Heart left ventricle (tissue), 16 donors: ENCODE data around the gene ENGASE. TPM values are rescaled to one million over a fixed set of nuclear protein-coding genes. Genes with fewer than 3 reads are reported as not detected.

Source experiments
- ATAC-seq, 4 donors: fragments of 200-7000 bp; cut with Tn5 transposase; one replicate each; pipeline ENCODE4 v1.9.1; 2020 to 2022; ENCODE audit warnings: moderate library complexity in 4 of 4, mild to moderate bottlenecking in 3 of 4, moderate number of reproducible peaks in 1 of 4
- DNase-seq, 5 donors: peaks; one replicate each; pipeline ENCODE4 v3.0.0-alpha.2; 2020
- H3K27ac ChIP-seq, 12 donors: fragments of 200-600 bp; sonication (generic) in 4 of 12; one replicate each; pipeline versions ENCODE4 v1.5.0 to v1.8.0; 2016 to 2022; ENCODE audit warnings: mild to moderate bottlenecking in 2 of 12
- H3K27me3 ChIP-seq, 9 donors: fragments of 200-600 bp; sonication (generic) in 2 of 9; one replicate each; pipeline versions ENCODE4 v1.5.1 to v1.8.0; 2016 to 2022; ENCODE audit warnings: mild to moderate bottlenecking in 3 of 9
- H3K36me3 ChIP-seq, 9 donors: fragments of 200-600 bp; sonication (generic) in 2 of 9; one replicate each; pipeline versions ENCODE4 v1.5.0 to v1.8.0; 2018 to 2022; ENCODE audit warnings: mild to moderate bottlenecking in 2 of 9
- H3K4me1 ChIP-seq, 12 donors: fragments of 200-600 bp; sonication (generic) in 4 of 12; one replicate each; pipeline versions ENCODE4 v1.5.0 to v1.8.0; 2016 to 2022; ENCODE audit warnings: mild to moderate bottlenecking in 3 of 12
- H3K4me3 ChIP-seq, 12 donors: fragments of 200-600 bp; sonication (generic) in 4 of 12; one replicate each; pipeline versions ENCODE4 v1.5.0 to v1.8.0; 2017 to 2022; ENCODE audit warnings: mild to moderate bottlenecking in 9 of 12, moderate library complexity in 4 of 12
- H3K9me3 ChIP-seq, 12 donors: fragments of 200-600 bp; sonication (generic) in 4 of 12; one replicate each; pipeline versions ENCODE4 v1.5.0 to v1.8.0; 2016 to 2022; ENCODE audit warnings: mild to moderate bottlenecking in 1 of 12
- POLR2A ChIP-seq, 2 donors: fragments of 450-650 bp; IDR thresholded peaks; one replicate each; pipeline ENCODE4 v1.6.1; 2017; ENCODE audit warnings: antibody characterized with exemption in 2 of 2, mild to moderate bottlenecking in 2 of 2, moderate library complexity in 2 of 2
- WGBS, 4 donors: extraction: QIAGEN DNeasy Blood & Tissue Kit in 2 of 4; methylation state at CpG; one replicate each; pipeline versions ENCODE4 v1.1.5 to v1.1.7; 2013 to 2018; 5-methylcytosine and 5-hydroxymethylcytosine counted together
- intact Hi-C, 10 donors: fragments of 100-400 bp; cut with DNase I; formaldehyde crosslinking; loops; one replicate each; pipeline versions ENCODE4 v1.11.1 to v1.14.2; 2022
- polyA plus RNA-seq, 2 donors: library from polyadenylated mRNA; stranded (reverse); fragments of 200-250 nt; gene quantifications; one replicate each; pipeline ENCODE4 v1.2.3, GENCODE V29; 2013
- total RNA-seq, 9 donors: library from RNA; depleted of rRNA in 2 of 9; stranded (reverse); fragments of >200 nt in 2 of 9; fragmentation: NEBNext Ultra II Directional in 3 of 9; extraction: Animal tissue kit (Norgen Biotek cat#: 25700) in 3 of 9; gene quantifications; one replicate each; pipeline versions ENCODE4 v1.1.0 to v1.2.4, GENCODE V29; 2016 to 2023
- TF ChIP-seq, protein P1 (sequence below), 12 donors: fragments of 200-600 bp; sonication (generic) in 4 of 12; IDR thresholded peaks; one replicate each; pipeline versions ENCODE4 v1.5.0 to v1.8.0; 2018 to 2022; ENCODE audit warnings: antibody characterized with exemption in 12 of 12, mild to moderate bottlenecking in 5 of 12
- donor health status: ischemic (EF 13 %, LVEDD 7.1; RV severe dilation, severe dysfunction).
- donor health status: healthy with polysubstance abuse.
- donor health status: DM: no; HTN: yes; CAD: no.
- donor health status: DM: no; HTN: no; CAD: no.
- donor health status: ischemic (EF 25% LVEDD 6.9; RV normal size, moderate dysfunction).
- donor health status: ischemic (EF 25% LVEDD 5.7; RV mildly dilated, moderate dysfunction).
- donor health status: healthy.
- donor health status: DM: yes; HTN: yes; CAD: no.
- donor health status: ischemic (EF 35%, LVEDD 5.7; RV mildly dilated, moderate dysfunction).
- donor health status: nonischemic (EF 11% LVEDD 7.7; RV severe dilation, severe dysfunction).
- donor health status: DM: yes; HTN: yes; CAD: no.
- donor health status: PGD.
- donor health status: ischemic (EF 29% LVEDD 5.4; RV normal size, mild dysfunction).
- donor health status: nonischemic (EF 23%, LVEDD 6.1; RV moderate dilation, normal function).

ENGASE gene
- total and polyA plus RNA-seq, 11 donors: 6.2 to 42.0 (median 23.5) TPM

- intact Hi-C loops: no loop called here
Observed at GRCh38 chr17:79092567-79092966, 17.9 kb downstream of the ENGASE start.

GRCh38 chr17:79093270-79093669 lies 18.6 kb downstream of the ENGASE start:
- H3K36me3 ChIP-seq: no peaks in the 10 kb centered on the region
- intact Hi-C loops: no loop called here
- TF ChIP-seq, protein P1, sequence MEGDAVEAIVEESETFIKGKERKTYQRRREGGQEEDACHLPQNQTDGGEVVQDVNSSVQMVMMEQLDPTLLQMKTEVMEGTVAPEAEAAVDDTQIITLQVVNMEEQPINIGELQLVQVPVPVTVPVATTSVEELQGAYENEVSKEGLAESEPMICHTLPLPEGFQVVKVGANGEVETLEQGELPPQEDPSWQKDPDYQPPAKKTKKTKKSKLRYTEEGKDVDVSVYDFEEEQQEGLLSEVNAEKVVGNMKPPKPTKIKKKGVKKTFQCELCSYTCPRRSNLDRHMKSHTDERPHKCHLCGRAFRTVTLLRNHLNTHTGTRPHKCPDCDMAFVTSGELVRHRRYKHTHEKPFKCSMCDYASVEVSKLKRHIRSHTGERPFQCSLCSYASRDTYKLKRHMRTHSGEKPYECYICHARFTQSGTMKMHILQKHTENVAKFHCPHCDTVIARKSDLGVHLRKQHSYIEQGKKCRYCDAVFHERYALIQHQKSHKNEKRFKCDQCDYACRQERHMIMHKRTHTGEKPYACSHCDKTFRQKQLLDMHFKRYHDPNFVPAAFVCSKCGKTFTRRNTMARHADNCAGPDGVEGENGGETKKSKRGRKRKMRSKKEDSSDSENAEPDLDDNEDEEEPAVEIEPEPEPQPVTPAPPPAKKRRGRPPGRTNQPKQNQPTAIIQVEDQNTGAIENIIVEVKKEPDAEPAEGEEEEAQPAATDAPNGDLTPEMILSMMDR (IDR thresholded peaks at IDR 0.05): no peak
- TF ChIP-seq POLR2A (IDR thresholded peaks at IDR 0.05): no peak
- H3K4me3 ChIP-seq: no peak overlapping the region
- no peak overlapping the region for H3K27ac ChIP-seq
- DNase-seq: no peak
- WGBS, 4 donors: 53 to 59% (median 57%) methylated on average over 8 of the region's 8 CpGs
- peaks cover 0 to 14% (median 1%) of the 10 kb centered on the region in 12 donors for H3K4me1 ChIP-seq
- H3K27me3 ChIP-seq: peaks cover 4 to 75% (median 43%) of the 10 kb centered on the region in 9 donors
- H3K9me3 ChIP-seq: no peaks in the 10 kb centered on the region
- ATAC-seq: no peak

More at GRCh38 chr17:79092567-79092966, 17.9 kb downstream of the ENGASE start:
- H3K27ac ChIP-seq: no peak overlapping the region
- ATAC-seq: no peak
- DNase-seq: no peak
- peaks cover 0 to 12% (median 1%) of the 10 kb centered on the region in 12 donors for H3K4me1 ChIP-seq
- no peaks in the 10 kb centered on the region for H3K9me3 ChIP-seq
- TF ChIP-seq POLR2A (IDR thresholded peaks at IDR 0.05): no peak
- no peak overlapping the region for H3K4me3 ChIP-seq
- no peaks in the 10 kb centered on the region for H3K36me3 ChIP-seq
- 60 to 68% (median 66%) methylated on average over 4 of the region's 4 CpGs for WGBS, 4 donors
- H3K27me3 ChIP-seq: peaks cover 4 to 68% (median 36%) of the 10 kb centered on the region in 9 donors

DNA sequence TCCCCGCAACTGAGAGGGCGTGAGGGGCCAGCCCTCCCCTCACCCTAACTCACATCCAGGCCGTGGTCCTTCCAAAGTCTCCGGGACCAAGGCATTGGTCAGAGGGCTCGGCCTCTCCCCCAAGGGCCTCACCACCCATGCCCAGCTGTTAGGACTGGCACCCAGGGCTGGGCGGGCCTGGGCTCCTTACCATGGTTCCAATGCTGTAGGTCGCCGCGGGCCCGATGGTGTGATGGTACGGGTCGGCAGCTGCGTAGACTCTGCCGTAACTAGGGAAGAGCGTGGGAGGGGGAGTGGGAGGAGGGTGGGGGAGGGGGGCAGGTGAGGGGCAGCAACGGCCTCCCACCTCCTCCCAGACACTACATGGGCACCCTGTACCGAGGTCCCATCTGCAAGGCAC lies 19.6 kb downstream of the ENGASE start:
- DNase-seq (no peak), ATAC-seq (no peak)
- H3K27ac ChIP-seq: no peak overlapping the region
- TF ChIP-seq POLR2A (IDR thresholded peaks at IDR 0.05): no peak
- TF ChIP-seq, protein P1 (IDR thresholded peaks at IDR 0.05): no peak
- H3K27me3 ChIP-seq: peaks cover 4 to 85% (median 51%) of the 10 kb centered on the region in 9 donors
- intact Hi-C loops: no loop called here
- no peaks in the 10 kb centered on the region for H3K36me3 ChIP-seq
- no peak overlapping the region for H3K4me3 ChIP-seq
- H3K9me3 ChIP-seq: no peaks in the 10 kb centered on the region
- H3K4me1 ChIP-seq: peaks cover 0 to 14% (median 1%) of the 10 kb centered on the region in 12 donors
- WGBS, 4 donors: 83 to 94% (median 84%) methylated on average over 11 to 17 of the region's 17 CpGs

DNA sequence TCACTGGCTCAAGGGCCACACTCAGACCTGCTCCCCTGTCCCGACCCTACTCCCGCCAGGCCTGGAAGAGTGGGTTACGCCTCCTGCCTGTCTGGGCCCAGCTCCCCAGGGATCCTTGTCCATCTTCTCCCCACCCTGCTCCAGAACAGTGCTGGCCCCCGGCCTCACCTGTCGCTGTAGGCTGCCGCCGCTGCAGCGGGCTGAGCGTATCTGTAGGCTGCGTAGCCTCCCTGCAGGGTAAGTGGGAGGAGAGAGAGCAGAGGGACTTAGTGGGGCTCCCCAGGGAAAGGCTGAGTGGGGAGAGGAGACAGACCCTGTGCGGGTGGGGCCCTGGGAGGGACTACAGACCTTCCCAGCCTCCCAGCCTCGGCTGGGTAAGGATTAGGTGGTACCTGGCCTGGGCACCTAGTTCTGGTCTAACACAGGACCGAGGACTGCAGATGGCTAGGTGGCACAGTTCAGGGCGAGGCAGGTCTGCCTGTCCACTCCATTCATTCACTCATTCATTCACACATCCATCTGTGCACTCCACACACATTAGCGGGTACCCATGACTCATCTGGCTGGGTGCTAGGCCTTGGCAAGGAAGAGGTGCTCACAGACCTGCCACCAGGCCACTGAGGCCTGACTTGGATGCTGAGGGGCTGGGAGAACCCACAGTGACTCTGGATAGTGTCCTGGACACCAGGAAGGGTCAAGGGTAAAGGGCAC lies 20.9 kb downstream of the ENGASE start:
- H3K27ac ChIP-seq: no peak overlapping the region
- peaks cover 0 to 11% (median 0%) of the 10 kb centered on the region in 12 donors for H3K4me1 ChIP-seq
- intact Hi-C loops: no loop called here
- no peaks in the 10 kb centered on the region for H3K9me3 ChIP-seq
- H3K4me3 ChIP-seq: no peak overlapping the region
- peaks cover 4 to 97% (median 62%) of the 10 kb centered on the region in 9 donors for H3K27me3 ChIP-seq
- TF ChIP-seq, protein P1 (IDR thresholded peaks at IDR 0.05): no peak
- TF ChIP-seq POLR2A (IDR thresholded peaks at IDR 0.05): no peak
- WGBS, 4 donors: 85 to 88% (median 87%) methylated on average over 15 of the region's 15 CpGs
- DNase-seq (no peak), ATAC-seq (no peak)
- H3K36me3 ChIP-seq: no peaks in the 10 kb centered on the region
